ENCODE results near the gene GJA3.

GRCh38 chr13:20192836-20193161, 31.9 kb upstream of the GJA3 start, which contains the start of gene GJB2:
- TF ChIP-seq ARNT (IDR thresholded peaks at IDR 0.05), result no peak
- TF ChIP-seq FOXA1 (IDR thresholded peaks at IDR 0.05), result no peak
- no peak for TF ChIP-seq PKNOX1 (IDR thresholded peaks at IDR 0.05)
- no peak for TF ChIP-seq SUZ12 (IDR thresholded peaks at IDR 0.05)
- no peak for TF ChIP-seq TARDBP (IDR thresholded peaks at IDR 0.05)
- TF ChIP-seq NFRKB (IDR thresholded peaks at IDR 0.05), result no peak
- TF ChIP-seq FOXM1 (IDR thresholded peaks at IDR 0.05; ENCODE audit: borderline replicate concordance), result no peak
- no peak for TF ChIP-seq SP1 (IDR thresholded peaks at IDR 0.05)
- TF ChIP-seq ELF4 (IDR thresholded peaks at IDR 0.05), result no peak
- TF ChIP-seq FOXK2 (IDR thresholded peaks at IDR 0.05), result no peak

Data from HEK293T (cell line).